Epidermal melanocyte (primary cell): ENCODE measurements around the gene YOD1.
"Not testable (repeated sequence)": the region's sequence is repeated elsewhere in the genome, so short reads cannot be mapped to it uniquely, and the experiment has no call there.

Experiments
- DNase-seq: peaks from one replicate; pipeline ENCODE4 v3.0.0; 2011; ENCODE audit warnings: low spot score; ENCODE audit not compliant: insufficient read length

YOD1 gene

GRCh38 chr1:207049974-207050391 lies 1.0 kb downstream of the YOD1 start:
- no peak for DNase-seq

- DNase-seq = no peak
These were observed 1.5 kb downstream of the YOD1 start for GRCh38 chr1:207049514-207049913.

GRCh38 chr1:207049054-207049453 lies 2.0 kb downstream of the YOD1 start:
- no peak for DNase-seq

GRCh38 chr1:207048041-207048440 lies 3.0 kb downstream of the YOD1 start:
- DNase-seq = no peak

GRCh38 chr1:207047505-207047904 lies 3.5 kb downstream of the YOD1 start:
- no peak for DNase-seq

GRCh38 chr1:207045453-207045852 lies 5.6 kb downstream of the YOD1 start:
- DNase-seq = no peak

- DNase-seq = not testable (repeated sequence)
These were observed 9.6 kb downstream of the YOD1 start for GRCh38 chr1:207041397-207041796.

GRCh38 chr1:207040181-207040533 lies 10.9 kb downstream of the YOD1 start:
- DNase-seq = peak; percentile 53

GRCh38 chr1:207039380-207040180 lies 11.4 kb downstream of the YOD1 start:
- DNase-seq = no peak

GRCh38 chr1:207036865-207037264 lies 14.1 kb downstream of the YOD1 start:
- DNase-seq = no peak

- DNase-seq = no peak
These were observed 15.0 kb downstream of the YOD1 start for GRCh38 chr1:207035877-207036551.

- no peak for DNase-seq
These were observed 16.0 kb downstream of the YOD1 start for GRCh38 chr1:207034998-207035397.

GRCh38 chr1:207034208-207034607 lies 16.8 kb downstream of the YOD1 start:
- DNase-seq = no peak

GRCh38 chr1:207033302-207033701 lies 17.7 kb downstream of the YOD1 start:
- no peak for DNase-seq

- no peak for DNase-seq
These were observed 18.4 kb downstream of the YOD1 start, which contains the start of gene C1orf116 for GRCh38 chr1:207032528-207033017. Gene C1orf116, minus strand, starts transcription at chr1:207032756. Its CDS starts 5,158 bp downstream, at chr1:207027598.

- DNase-seq = no peak
These were observed 19.3 kb downstream of the YOD1 start for GRCh38 chr1:207031632-207032264.

GRCh38 chr1:207031016-207031415 lies 20.0 kb downstream of the YOD1 start:
- DNase-seq = no peak

GRCh38 chr1:207030522-207031009 lies 20.4 kb downstream of the YOD1 start:
- DNase-seq = no peak

- no peak for DNase-seq
These were observed 21.1 kb downstream of the YOD1 start for GRCh38 chr1:207029701-207030521.

- DNase-seq = no peak
These were observed 21.9 kb downstream of the YOD1 start for GRCh38 chr1:207028884-207029650.
